ENCODE data around the gene BMP4.
"Not testable (repeated sequence)": the region's sequence is repeated elsewhere in the genome, so short reads cannot be mapped to it uniquely, and the experiment has no call there.

BMP4 gene

GRCh38 chr14:53956427-53957201 lies at the start of gene BMP4:
Gene BMP4, minus strand, starts transcription at chr14:53956825. Its CDS starts 4,603 bp downstream, at chr14:53952222.
- no peak for DNase-seq

DNA sequence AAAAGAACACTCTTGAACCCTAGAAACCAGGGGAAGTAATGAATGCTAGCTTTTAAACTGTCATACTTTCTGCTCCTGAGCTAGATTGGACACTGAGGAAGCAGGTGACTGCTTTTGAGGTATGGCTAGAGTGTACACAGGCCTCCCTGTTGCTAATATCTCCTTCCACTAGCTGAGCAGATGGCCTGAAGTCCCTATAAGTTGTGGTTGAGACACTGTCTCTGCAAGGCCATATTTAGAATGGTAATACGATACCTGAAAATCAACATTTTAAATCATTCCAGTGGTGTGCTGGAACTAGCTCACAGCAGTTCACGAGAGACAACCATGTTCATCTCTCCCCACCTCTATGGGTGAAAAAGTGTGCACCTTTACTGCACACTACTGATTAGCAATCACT lies 46.4 kb upstream of the BMP4 start:
- DNase-seq, result no peak

DNA sequence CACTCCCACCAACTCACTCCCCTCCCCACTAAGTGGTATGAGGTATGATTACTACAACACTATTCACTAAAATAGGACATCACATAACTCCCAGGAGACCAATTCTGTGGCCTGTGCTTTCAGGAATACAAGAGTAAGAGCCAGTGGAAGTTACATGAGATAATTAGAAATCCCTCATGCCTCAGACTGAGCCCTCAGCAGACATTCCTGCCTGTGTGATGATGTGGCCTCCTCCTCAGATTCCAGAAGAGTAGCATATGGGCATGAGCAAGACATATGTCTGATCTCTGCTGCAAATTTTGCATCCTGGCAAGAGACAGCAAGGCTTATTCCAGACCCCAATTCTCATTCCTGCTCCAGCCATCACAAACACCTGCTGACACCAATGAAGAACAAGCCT lies 46.0 kb upstream of the BMP4 start:
- DNase-seq, result no peak

GRCh38 chr14:54001189-54001878 lies 44.7 kb upstream of the BMP4 start:
- no peak for DNase-seq

- no peak for DNase-seq
Observed at GRCh38 chr14:54000341-54000811, 43.8 kb upstream of the BMP4 start.

DNA sequence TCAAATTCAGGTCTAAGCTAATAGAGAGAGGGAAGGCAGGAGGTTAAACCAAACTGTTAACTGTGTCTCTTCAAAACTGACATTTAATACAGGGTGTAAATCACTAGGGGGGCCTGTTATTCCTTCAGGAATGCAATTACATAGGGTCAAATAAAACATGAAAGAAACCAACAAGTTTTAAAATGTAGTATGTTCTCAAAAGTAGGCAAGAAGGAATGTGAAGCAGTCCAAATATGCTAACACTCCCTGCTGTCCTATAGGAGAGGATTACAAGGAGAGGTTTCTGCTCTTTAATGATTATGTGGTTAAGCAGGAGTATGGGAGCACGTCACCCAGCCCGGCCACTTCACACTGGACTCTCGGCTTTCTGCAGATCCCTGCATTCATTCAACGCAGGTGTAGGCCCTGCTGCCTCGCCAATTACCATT lies 42.5 kb upstream of the BMP4 start:
- no peak for DNase-seq

GRCh38 chr14:53996041-53996440 lies 39.4 kb upstream of the BMP4 start:
- no peak for DNase-seq

DNA sequence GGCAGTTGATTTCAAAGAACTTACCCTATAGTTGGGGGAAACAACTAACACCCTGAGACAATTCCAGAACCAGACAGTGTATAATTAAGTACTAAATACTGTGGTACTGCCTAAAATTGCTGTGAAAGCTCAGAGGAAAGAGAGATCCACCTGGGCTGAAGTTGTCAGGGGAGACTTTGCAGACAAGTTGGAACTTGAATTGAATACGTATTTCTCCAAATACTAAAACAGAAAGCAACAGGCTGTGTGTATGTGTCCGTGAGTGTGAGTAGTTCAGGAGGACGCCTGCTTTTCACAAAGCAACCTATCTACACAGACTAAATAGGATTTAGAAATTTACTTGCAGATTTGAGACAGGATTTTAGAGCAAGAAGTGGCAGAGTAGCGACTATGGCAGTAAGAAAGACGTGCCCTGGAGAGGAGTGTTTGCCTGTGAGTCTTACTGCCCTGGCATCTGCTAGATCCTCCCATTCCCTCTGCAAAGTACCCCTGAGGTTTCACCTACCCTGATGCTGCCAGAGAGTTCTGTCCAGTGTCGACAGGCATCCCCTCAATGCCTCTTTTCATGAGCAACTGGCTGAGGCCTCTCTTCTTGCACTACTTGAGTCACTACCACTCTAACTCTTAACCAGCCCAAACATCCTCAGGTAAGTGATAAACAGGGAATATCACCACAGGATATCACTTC lies 37.4 kb upstream of the BMP4 start:
- DNase-seq, result no peak

DNA sequence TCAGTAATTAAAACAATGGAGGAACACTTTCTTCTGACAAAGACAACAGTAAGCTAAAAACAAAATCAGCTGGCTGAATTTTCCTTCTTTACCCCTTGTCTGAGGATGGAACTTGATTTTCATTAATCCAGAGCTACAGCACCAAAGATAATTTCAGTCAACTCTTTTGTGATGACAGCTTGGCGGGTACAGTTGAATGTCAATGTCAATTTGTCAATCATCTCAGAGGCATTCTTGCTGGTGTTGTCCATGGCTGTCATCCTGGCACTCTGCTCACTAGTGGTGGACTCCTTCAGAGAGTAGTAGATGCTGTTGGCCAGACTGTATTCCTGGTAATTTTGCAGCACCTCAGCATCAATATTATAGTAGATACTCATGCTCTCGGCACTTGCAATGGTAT lies 34.4 kb upstream of the BMP4 start:
- no peak for DNase-seq

DNA sequence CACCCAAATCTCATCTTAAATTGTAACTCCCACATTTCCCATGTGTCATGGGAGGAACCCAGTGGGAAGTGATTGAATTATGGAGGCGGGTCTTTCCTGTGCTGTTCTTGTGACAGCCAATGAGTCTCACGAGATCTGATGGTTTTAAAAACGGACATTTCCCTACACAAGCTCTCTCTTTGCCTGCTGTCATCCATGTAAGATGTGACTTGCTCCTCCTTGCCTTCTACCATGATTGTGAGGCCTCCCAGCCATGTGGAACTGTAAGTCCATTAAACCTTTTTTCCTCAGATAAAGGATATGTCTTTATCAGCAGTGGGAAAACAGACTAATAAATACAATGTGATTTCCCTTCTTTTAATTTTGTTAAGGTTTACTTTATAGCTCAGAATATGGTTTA lies 30.1 kb upstream of the BMP4 start:
- DNase-seq, result not testable (repeated sequence)

DNA sequence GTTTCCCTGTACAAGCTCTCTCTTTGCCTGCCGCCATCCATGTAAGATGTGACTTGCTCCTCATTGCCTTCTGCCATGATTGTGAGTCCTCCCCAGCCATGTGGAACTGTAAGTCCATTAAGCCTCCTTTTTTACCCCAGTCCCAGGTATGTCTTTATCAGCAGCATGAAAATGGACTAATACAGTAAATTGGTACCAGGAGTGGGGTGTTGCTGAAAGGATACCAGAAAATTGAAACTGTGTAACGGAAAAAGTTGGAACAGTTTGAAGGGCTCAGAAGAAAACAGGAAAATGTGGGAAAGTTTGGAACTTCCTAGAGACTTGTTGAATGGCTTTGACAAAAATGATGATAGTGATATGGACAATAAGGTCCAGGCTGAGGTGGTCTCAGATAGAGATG lies 28.3 kb upstream of the BMP4 start:
- DNase-seq, result not testable (repeated sequence)

DNA sequence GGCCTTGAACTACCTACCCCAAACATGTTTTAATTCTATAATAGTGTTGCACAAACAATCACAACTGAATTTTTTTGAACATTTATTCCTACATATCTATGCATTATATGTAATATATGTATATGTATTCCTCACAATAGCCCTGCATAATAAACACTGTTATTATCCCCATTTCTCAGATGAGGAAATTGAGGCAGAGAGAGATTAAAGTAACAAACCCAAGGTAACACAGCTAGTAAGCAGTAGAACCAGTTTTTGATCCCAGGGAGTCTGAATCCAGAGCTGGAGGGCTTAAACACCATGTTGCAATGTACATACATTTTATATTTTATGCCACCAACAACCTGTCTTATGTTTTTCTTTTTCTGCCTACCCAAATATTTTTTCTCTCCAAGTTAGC lies 26.5 kb upstream of the BMP4 start:
- DNase-seq, result no peak

GRCh38 chr14:53982546-53982945 lies 25.9 kb upstream of the BMP4 start:
- no peak for DNase-seq

DNA sequence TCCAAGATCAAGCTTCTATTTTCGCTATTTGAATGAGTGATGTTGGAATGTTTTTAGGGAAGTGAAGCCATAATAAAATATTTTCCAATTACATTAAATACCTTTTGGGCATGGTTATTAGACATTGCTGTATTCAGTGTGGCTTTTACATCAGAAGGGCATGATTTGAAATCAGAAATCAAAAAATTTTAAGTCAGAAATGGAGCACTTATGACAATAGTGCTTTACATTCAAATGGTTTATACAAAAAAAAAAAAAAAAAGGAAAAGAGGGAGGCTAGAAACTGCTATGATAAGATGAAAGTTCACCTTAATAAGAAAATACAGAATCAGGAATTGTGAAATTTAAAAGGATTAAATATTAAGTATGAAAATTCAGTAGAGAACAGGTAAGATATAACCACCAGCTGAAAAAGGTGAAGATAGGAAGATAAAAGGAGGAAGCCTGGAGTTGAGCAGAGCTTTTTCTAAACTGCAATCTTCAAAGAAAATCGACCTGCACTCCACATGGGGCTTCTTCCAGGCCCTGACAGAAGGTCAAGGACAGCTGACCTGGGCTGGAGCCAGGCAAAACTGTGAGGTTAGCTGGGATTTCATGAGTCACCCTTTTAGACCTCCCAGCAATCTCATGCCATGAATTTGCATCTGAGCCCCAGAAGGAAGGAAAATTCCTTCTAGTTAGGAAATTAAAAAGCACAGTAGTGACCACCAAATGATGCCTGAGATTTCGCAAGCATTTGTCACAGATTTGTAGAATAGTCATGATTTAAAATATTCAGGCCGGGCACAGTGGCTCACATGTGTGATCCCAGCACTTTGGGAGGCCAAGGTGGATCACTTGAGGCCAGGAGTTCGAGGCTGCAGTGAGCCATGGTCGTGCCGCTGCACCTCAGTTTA lies 23.4 kb upstream of the BMP4 start:
- no peak for DNase-seq

- no peak for DNase-seq
Observed at GRCh38 chr14:53979113-53979681, 22.6 kb upstream of the BMP4 start.

GRCh38 chr14:53978194-53978593 lies 21.6 kb upstream of the BMP4 start:
- no peak for DNase-seq

DNA sequence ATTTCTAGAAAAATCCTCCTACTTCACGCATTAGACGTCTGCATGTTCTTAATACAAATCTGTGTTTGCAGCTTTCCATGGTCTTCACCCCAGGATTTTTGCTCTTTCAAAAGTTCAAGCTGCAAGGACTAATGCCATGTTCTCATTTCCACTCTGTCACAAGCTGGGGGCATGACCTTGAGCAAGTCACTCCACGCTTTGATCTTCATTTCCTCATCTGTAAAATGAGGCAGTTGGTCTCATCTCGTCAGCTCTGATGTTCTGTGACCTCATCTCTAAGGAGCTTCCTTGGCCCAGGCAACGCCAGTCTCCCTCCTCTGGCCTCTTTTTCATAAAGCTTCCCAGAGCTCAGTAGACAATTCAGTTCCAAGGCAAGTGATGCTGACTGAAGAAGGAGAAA lies 18.8 kb upstream of the BMP4 start:
- no peak for DNase-seq

DNA sequence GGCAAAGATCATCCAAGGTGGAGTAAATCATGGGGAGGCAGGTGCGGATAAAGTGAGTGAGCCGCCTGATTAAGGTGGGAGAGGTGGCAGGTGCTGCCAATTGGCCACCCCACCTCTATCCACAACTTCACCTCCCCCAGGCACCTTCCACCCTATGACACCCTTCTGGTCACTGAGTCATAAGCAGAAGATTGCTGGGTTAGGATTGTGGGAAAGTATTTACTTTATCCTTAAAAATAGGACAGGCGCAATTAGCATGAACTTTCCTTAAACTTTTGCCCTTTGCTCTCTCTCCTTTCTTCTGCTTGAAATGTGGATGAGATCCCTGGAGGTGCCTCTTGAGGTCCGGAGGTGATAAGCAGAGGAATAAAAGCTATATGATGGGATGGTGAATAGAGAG lies 14.9 kb upstream of the BMP4 start:
- no peak for DNase-seq

DNA sequence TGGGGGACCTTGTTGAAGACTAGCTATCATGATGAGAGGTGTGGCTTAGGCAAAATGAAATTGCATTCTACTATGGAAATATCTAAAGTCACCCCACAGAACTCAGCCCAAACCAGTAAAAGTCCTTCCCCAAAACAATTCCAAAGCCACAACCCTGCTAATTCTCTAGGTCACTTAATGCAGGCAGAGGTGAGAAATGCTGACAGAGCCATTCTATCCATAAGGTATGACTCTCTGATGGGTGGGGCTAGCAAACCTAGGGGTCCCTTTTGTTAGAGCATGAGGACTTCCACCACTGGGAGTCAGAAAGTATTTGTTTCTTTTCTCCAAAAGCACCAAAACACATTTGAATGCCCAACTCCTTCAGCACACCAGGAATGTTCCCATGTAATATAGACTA lies 12.7 kb upstream of the BMP4 start:
- no peak for DNase-seq

DNA sequence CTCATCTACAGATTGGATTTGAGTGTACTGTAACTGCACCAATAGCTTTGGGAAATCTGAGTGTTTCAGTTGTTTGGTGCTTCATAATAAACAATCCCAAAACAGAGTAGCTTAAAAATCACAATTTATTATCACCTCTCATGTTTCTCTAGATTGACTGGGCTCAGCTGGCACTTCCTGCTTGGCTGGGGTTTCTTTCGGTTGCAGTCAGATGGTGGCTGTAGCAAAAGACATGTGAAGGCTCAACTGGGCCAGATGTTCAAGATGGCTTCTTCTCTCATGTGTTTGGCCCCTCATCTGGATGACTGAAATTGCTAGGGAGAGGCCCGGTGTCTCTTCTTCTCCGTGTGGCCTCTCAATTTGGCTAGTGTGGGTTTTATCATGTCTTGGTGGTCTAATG lies 12.1 kb upstream of the BMP4 start:
- no peak for DNase-seq

- DNase-seq, result no peak
Observed at GRCh38 chr14:53967606-53968005, 11.0 kb upstream of the BMP4 start.

GRCh38 chr14:53964249-53964648 lies 7.6 kb upstream of the BMP4 start:
- no peak for DNase-seq

Data from hematopoietic multipotent progenitor cell treated with erythropoietin and hydrocortisone succinate and interleukin-3 and kit ligand, for 8 days (in vitro differentiated cells).